Skeletal muscle satellite cell (primary cell): Measurements from ENCODE around the gene TSHZ3.

Experiments used
- H3K27me3 ChIP-seq: 2 replicates; pipeline ENCODE4 v1.7.0; 2013; ENCODE audit warnings: low read length; ENCODE audit not compliant: control insufficient read depth, insufficient read depth
- H3K36me3 ChIP-seq: 2 replicates; pipeline ENCODE4 v1.7.0; 2013; ENCODE audit warnings: mild to moderate bottlenecking, control low read depth, low read length; ENCODE audit not compliant: insufficient read depth
- H3K4me1 ChIP-seq: 2 replicates; pipeline ENCODE4 v1.7.0; 2013; ENCODE audit warnings: low read length; ENCODE audit not compliant: control insufficient read depth, insufficient read depth
- H3K4me2 ChIP-seq: 2 replicates; pipeline ENCODE4 v1.7.0; 2013; ENCODE audit warnings: mild to moderate bottlenecking, low read length
- H3K4me3 ChIP-seq: 2 replicates; pipeline ENCODE4 v1.7.0; 2013; ENCODE audit warnings: low read length
- H3K9ac ChIP-seq: 2 replicates; pipeline ENCODE4 v1.7.0; 2013; ENCODE audit warnings: mild to moderate bottlenecking, low read depth, low read length, moderate library complexity
- H3K9me3 ChIP-seq: replicated peaks from 2 replicates; pipeline ENCODE4 v1.7.0; 2013; ENCODE audit warnings: mild to moderate bottlenecking, control low read depth, low read length

TSHZ3 gene

GRCh38 chr19:31317570-31317969 is 31.7 kb downstream of the TSHZ3 start:
- Histone ChIP-seq H3K9me3 (no peaks in the 10 kb centered on the region), H3K36me3 (peaks cover 12% of the 10 kb centered on the region), H3K4me1 (peaks cover 46% of the 10 kb centered on the region), H3K27me3 (no peaks in the 10 kb centered on the region), H3K4me3 (peak overlapping the region; percentile 46), H3K4me2 (peak overlapping the region; percentile 79), H3K9ac (peak overlapping the region; percentile 72)

- Histone ChIP-seq H3K27me3 (no peaks in the 10 kb centered on the region), H3K4me3 (peak overlapping the region; percentile 46), H3K9ac (peak overlapping the region; percentile 72), H3K4me1 (peaks cover 51% of the 10 kb centered on the region), H3K36me3 (peaks cover 12% of the 10 kb centered on the region), H3K4me2 (peak overlapping the region; percentile 79), H3K9me3 (no peaks in the 10 kb centered on the region)
Observed at GRCh38 chr19:31317093-31317492, 32.1 kb downstream of the TSHZ3 start.

- Histone ChIP-seq H3K4me1 (peaks cover 54% of the 10 kb centered on the region), H3K4me3 (peak overlapping the region; percentile 46), H3K9me3 (no peaks in the 10 kb centered on the region), H3K4me2 (peak overlapping the region; percentile 79), H3K36me3 (peaks cover 12% of the 10 kb centered on the region), H3K27me3 (no peaks in the 10 kb centered on the region), H3K9ac (peak overlapping the region; percentile 72)
Observed at GRCh38 chr19:31316201-31316951, 32.9 kb downstream of the TSHZ3 start.

GRCh38 chr19:31315652-31316051 is 33.6 kb downstream of the TSHZ3 start:
- Histone ChIP-seq H3K4me2 (peak overlapping the region; percentile 79), H3K36me3 (peaks cover 6% of the 10 kb centered on the region), H3K4me1 (peaks cover 54% of the 10 kb centered on the region), H3K4me3 (peak overlapping the region; percentile 46), H3K9me3 (no peaks in the 10 kb centered on the region), H3K27me3 (no peaks in the 10 kb centered on the region), H3K9ac (peak overlapping the region; percentile 72)

- peaks cover 2% of the 10 kb centered on the region for H3K36me3 ChIP-seq
- H3K27me3 ChIP-seq = no peaks in the 10 kb centered on the region
- peak overlapping the region; percentile 72 for H3K9ac ChIP-seq
- no peaks in the 10 kb centered on the region for H3K9me3 ChIP-seq
- peaks cover 54% of the 10 kb centered on the region for H3K4me1 ChIP-seq
- no peak overlapping the region for H3K4me3 ChIP-seq
- peak overlapping the region; percentile 79 for H3K4me2 ChIP-seq
Observed at GRCh38 chr19:31314849-31315629, 34.2 kb downstream of the TSHZ3 start.

- no peak overlapping the region for H3K4me3 ChIP-seq
- peaks cover 54% of the 10 kb centered on the region for H3K4me1 ChIP-seq
- no peak overlapping the region for H3K4me2 ChIP-seq
- H3K9me3 ChIP-seq = no peaks in the 10 kb centered on the region
- H3K36me3 ChIP-seq = peaks cover 2% of the 10 kb centered on the region
- H3K9ac ChIP-seq = no peak overlapping the region
- H3K27me3 ChIP-seq = no peaks in the 10 kb centered on the region
Observed at GRCh38 chr19:31314156-31314555, 35.1 kb downstream of the TSHZ3 start.

- Histone ChIP-seq H3K4me3 (no peak overlapping the region), H3K9me3 (no peaks in the 10 kb centered on the region), H3K4me2 (no peak overlapping the region), H3K9ac (no peak overlapping the region), H3K27me3 (no peaks in the 10 kb centered on the region), H3K36me3 (peaks cover 2% of the 10 kb centered on the region), H3K4me1 (peaks cover 54% of the 10 kb centered on the region)
Observed at GRCh38 chr19:31313291-31314030, 35.8 kb downstream of the TSHZ3 start.

- Histone ChIP-seq H3K4me3 (no peak overlapping the region), H3K4me2 (no peak overlapping the region), H3K9ac (no peak overlapping the region), H3K27me3 (no peaks in the 10 kb centered on the region), H3K4me1 (peaks cover 50% of the 10 kb centered on the region), H3K9me3 (no peaks in the 10 kb centered on the region), H3K36me3 (peaks cover 8% of the 10 kb centered on the region)
Observed at GRCh38 chr19:31312677-31313244, 36.5 kb downstream of the TSHZ3 start.

- no peaks in the 10 kb centered on the region for H3K27me3 ChIP-seq
- H3K36me3 ChIP-seq = peaks cover 8% of the 10 kb centered on the region
- no peaks in the 10 kb centered on the region for H3K9me3 ChIP-seq
- no peak overlapping the region for H3K9ac ChIP-seq
- H3K4me1 ChIP-seq = peaks cover 44% of the 10 kb centered on the region
- H3K4me3 ChIP-seq = no peak overlapping the region
- H3K4me2 ChIP-seq = no peak overlapping the region
Observed at GRCh38 chr19:31312009-31312676, 37.1 kb downstream of the TSHZ3 start.

- Histone ChIP-seq H3K4me3 (no peak overlapping the region), H3K4me1 (peaks cover 28% of the 10 kb centered on the region), H3K9me3 (no peaks in the 10 kb centered on the region), H3K27me3 (no peaks in the 10 kb centered on the region), H3K4me2 (no peak overlapping the region), H3K9ac (no peak overlapping the region), H3K36me3 (peaks cover 8% of the 10 kb centered on the region)
Observed at GRCh38 chr19:31310432-31311133, 38.7 kb downstream of the TSHZ3 start.
